ENCODE data around the gene ZDHHC14. TPM values are rescaled to one million over a fixed set of nuclear protein-coding genes. Genes with fewer than 3 reads are reported as not detected.
A peak's percentile ranks its signal among the peaks of the same experiment; 100 is the strongest.

ZDHHC14 gene
- total and polyA plus RNA-seq, 7 donors: 2.5 to 14.6 (median 4.3) TPM

- Histone ChIP-seq H3K4me1 (peaks cover 8% of the 10 kb centered on the region), H3K4me3 (no peak overlapping the region), H3K36me3 (ENCODE audit: insufficient read depth in 1 of 2, low read depth in 1 of 2) (no peaks in the 10 kb centered on the region), H3K9me3 (no peaks in the 10 kb centered on the region), H3K27me3 (ENCODE audit: insufficient read depth in 3 of 3, low read length in 2 of 3) (no peaks in the 10 kb centered on the region), H3K27ac (peak overlapping the region; percentile 55)
- DNase-seq: no peak
- WGBS, 3 donors: 95 to 99% (median 96%) methylated on average over 3 of the region's 3 CpGs
- ATAC-seq: no peak
- intact Hi-C loops (cut with DNase I): loop anchor here in 1 of 2 donors (5.0 kb wide), 1 partner anchor 39 kb away; no protein-coding TSS in a partner anchor
- TF ChIP-seq CTCF (IDR thresholded peaks at IDR 0.05): no peak
Measured at GRCh38 chr6:157376241-157376640, 4.7 kb upstream of the ZDHHC14 start.

GRCh38 chr6:157376706-157377230 lies 4.2 kb upstream of the ZDHHC14 start:
- no peak overlapping the region for H3K4me3 ChIP-seq
- no peaks in the 10 kb centered on the region for H3K36me3 ChIP-seq (ENCODE audit: insufficient read depth in 1 of 2, low read depth in 1 of 2)
- intact Hi-C loops (cut with DNase I): loop anchor here in 1 of 2 donors (5.0 kb wide), 1 partner anchor 39 kb away; no protein-coding TSS in a partner anchor
- H3K27me3 ChIP-seq (ENCODE audit: insufficient read depth in 3 of 3, low read length in 2 of 3): no peaks in the 10 kb centered on the region
- H3K4me1 ChIP-seq: peaks cover 8% of the 10 kb centered on the region
- ATAC-seq (no peak), DNase-seq (no peak)
- 48 to 57% (median 56%) methylated on average over 9 of the region's 9 CpGs for WGBS, 3 donors
- H3K27ac ChIP-seq: peak overlapping the region; percentile 55
- no peak for TF ChIP-seq CTCF (IDR thresholded peaks at IDR 0.05)
- H3K9me3 ChIP-seq: no peaks in the 10 kb centered on the region

- Histone ChIP-seq H3K27ac (peak overlapping the region; percentile 94), H3K4me1 (peaks cover 29% of the 10 kb centered on the region), H3K4me3 (peak overlapping the region; percentile 96), H3K36me3 (ENCODE audit: insufficient read depth in 1 of 2, low read depth in 1 of 2) (no peaks in the 10 kb centered on the region), H3K27me3 (ENCODE audit: insufficient read depth in 3 of 3, low read length in 2 of 3) (no peaks in the 10 kb centered on the region), H3K9me3 (no peaks in the 10 kb centered on the region)
- intact Hi-C loops (cut with DNase I): loop anchor here (2.0 to 5.0 kb wide), 5 partner anchors 43 to 287 kb away; partner anchors contain the start of gene TMEM242 (in 2 of the 2)
- no peak for TF ChIP-seq CTCF (IDR thresholded peaks at IDR 0.05)
- ATAC-seq (peak; percentile 82 to 91 (median 90)), DNase-seq (peak; percentile 91 to 93)
- WGBS, 3 donors: 0% methylated on average over 43 to 45 of the region's 45 CpGs
Measured at GRCh38 chr6:157379656-157380457, 1.1 kb upstream of the ZDHHC14 start.

GRCh38 chr6:157380458-157380778 lies 572 bp upstream of the ZDHHC14 start:
- H3K36me3 ChIP-seq (ENCODE audit: insufficient read depth in 1 of 2, low read depth in 1 of 2): no peaks in the 10 kb centered on the region
- ATAC-seq: peak in 3 of 4 donors; percentile 22 to 38 (median 34)
- no peaks in the 10 kb centered on the region for H3K27me3 ChIP-seq (ENCODE audit: insufficient read depth in 3 of 3, low read length in 2 of 3)
- H3K27ac ChIP-seq: peak overlapping the region; percentile 94
- no peak for DNase-seq
- WGBS, 3 donors: 0% methylated on average over 7 to 28 of the region's 28 CpGs
- intact Hi-C loops (cut with DNase I): loop anchor here (2.0 to 5.0 kb wide), 4 partner anchors 58 to 287 kb away; partner anchors contain the start of gene TMEM242 (in 2 of the 2)
- peaks cover 29% of the 10 kb centered on the region for H3K4me1 ChIP-seq
- TF ChIP-seq CTCF (IDR thresholded peaks at IDR 0.05): no peak
- no peaks in the 10 kb centered on the region for H3K9me3 ChIP-seq
- H3K4me3 ChIP-seq: peak overlapping the region; percentile 96
